ENCODE results near the gene RPGRIP1L.

Gene RPGRIP1L

GRCh38 chr16:53654946-53655345 is 48.7 kb downstream of the RPGRIP1L start:
- DNase-seq (ENCODE audit: low spot score) = peak; percentile 8
- no peak for TF ChIP-seq CTCF (IDR thresholded peaks at IDR 0.05; ENCODE audit: extremely low read depth, missing control alignments)

- DNase-seq (ENCODE audit: low spot score) = no peak
- no peak for TF ChIP-seq CTCF (IDR thresholded peaks at IDR 0.05; ENCODE audit: extremely low read depth, missing control alignments)
Measured at GRCh38 chr16:53651357-53651756, 52.3 kb downstream of the RPGRIP1L start.

- no peak for DNase-seq (ENCODE audit: low spot score)
- TF ChIP-seq CTCF (IDR thresholded peaks at IDR 0.05; ENCODE audit: extremely low read depth, missing control alignments) = no peak
Measured at GRCh38 chr16:53646506-53646905, 57.2 kb downstream of the RPGRIP1L start.

GRCh38 chr16:53643474-53643873 is 60.2 kb downstream of the RPGRIP1L start:
- no peak for TF ChIP-seq CTCF (IDR thresholded peaks at IDR 0.05; ENCODE audit: extremely low read depth, missing control alignments)
- no peak for DNase-seq (ENCODE audit: low spot score)

GRCh38 chr16:53642094-53642493 is 61.6 kb downstream of the RPGRIP1L start:
- TF ChIP-seq CTCF (IDR thresholded peaks at IDR 0.05; ENCODE audit: extremely low read depth, missing control alignments) = no peak
- DNase-seq (ENCODE audit: low spot score) = no peak

GRCh38 chr16:53636978-53637377 is 66.7 kb downstream of the RPGRIP1L start:
- TF ChIP-seq CTCF (IDR thresholded peaks at IDR 0.05; ENCODE audit: extremely low read depth, missing control alignments) = no peak
- no peak for DNase-seq (ENCODE audit: low spot score)

GRCh38 chr16:53632526-53632925 is 71.1 kb downstream of the RPGRIP1L start:
- no peak for DNase-seq (ENCODE audit: low spot score)
- no peak for TF ChIP-seq CTCF (IDR thresholded peaks at IDR 0.05; ENCODE audit: extremely low read depth, missing control alignments)
